ENCODE data around the gene SLIT3.

GRCh38 chr5:168721002-168721753 lies 579.8 kb downstream of the SLIT3 start:
- TF ChIP-seq CTCF (IDR thresholded peaks at IDR 0.05) (no peak), POLR2A (IDR thresholded peaks at IDR 0.05) (no peak)

Data from right lobe of liver (tissue), 4 donors.